ENCODE measurements around the gene CRYBG3.

DNA sequence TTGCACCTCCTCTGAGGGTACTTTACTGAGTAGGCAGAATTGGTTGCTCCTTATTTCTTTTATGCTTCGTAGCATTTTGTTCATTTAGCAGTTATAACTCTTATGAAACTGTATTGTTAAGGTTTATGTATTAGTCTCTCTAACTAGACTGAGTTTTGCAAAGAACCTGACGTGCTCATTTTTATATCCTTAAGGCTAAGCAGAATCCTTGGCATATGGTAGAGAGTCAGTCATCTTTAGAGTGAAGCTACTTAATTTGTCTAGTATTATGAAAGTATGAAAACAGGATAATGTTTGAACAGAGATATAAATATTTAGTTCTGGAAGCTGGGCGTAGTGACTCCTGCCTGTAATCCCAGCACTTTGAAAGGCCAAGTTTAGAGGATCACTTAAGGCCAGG lies 20.1 kb downstream of the CRYBG3 start:
- TF ChIP-seq POLR2A (IDR thresholded peaks at IDR 0.05; ENCODE audit: low read depth, low read length) (no peak), POLR2AphosphoS5 (IDR thresholded peaks at IDR 0.05; ENCODE audit: low read depth, low read length) (no peak), TAF1 (IDR thresholded peaks at IDR 0.05; ENCODE audit: low read depth, low read length) (no peak), PAX5 (IDR thresholded peaks at IDR 0.05; ENCODE audit: insufficient read depth, low read length, severe bottlenecking) (no peak)

All from GM12891 (cell line).